GM12864 (cell line): Measurements from ENCODE around the gene PPCDC.

ENCODE experiments used
- DNase-seq: peaks from one replicate; pipeline ENCODE4 v3.0.0-alpha.2; 2011; ENCODE audit warnings: low read depth
- H3K4me3 ChIP-seq: 2 replicates; pipeline ENCODE4 v1.5.1; 2011; ENCODE audit warnings: mild to moderate bottlenecking, low read depth, low read length, control low read depth
- TF ChIP-seq, protein P1 (sequence below): IDR thresholded peaks from 2 replicates; pipeline ENCODE4 v1.5.1; 2011; ENCODE audit warnings: low read depth, mild to moderate bottlenecking, moderate library complexity, low read length, control low read depth, inconsistent platforms; ENCODE audit errors: missing control alignments

PPCDC gene

GRCh38 chr15:75023872-75024636 lies 664 bp downstream of the PPCDC start:
- no peak for DNase-seq
- H3K4me3 ChIP-seq, result peak overlapping the region; percentile 93
- TF ChIP-seq, protein P1, sequence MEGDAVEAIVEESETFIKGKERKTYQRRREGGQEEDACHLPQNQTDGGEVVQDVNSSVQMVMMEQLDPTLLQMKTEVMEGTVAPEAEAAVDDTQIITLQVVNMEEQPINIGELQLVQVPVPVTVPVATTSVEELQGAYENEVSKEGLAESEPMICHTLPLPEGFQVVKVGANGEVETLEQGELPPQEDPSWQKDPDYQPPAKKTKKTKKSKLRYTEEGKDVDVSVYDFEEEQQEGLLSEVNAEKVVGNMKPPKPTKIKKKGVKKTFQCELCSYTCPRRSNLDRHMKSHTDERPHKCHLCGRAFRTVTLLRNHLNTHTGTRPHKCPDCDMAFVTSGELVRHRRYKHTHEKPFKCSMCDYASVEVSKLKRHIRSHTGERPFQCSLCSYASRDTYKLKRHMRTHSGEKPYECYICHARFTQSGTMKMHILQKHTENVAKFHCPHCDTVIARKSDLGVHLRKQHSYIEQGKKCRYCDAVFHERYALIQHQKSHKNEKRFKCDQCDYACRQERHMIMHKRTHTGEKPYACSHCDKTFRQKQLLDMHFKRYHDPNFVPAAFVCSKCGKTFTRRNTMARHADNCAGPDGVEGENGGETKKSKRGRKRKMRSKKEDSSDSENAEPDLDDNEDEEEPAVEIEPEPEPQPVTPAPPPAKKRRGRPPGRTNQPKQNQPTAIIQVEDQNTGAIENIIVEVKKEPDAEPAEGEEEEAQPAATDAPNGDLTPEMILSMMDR, result no peak

DNA sequence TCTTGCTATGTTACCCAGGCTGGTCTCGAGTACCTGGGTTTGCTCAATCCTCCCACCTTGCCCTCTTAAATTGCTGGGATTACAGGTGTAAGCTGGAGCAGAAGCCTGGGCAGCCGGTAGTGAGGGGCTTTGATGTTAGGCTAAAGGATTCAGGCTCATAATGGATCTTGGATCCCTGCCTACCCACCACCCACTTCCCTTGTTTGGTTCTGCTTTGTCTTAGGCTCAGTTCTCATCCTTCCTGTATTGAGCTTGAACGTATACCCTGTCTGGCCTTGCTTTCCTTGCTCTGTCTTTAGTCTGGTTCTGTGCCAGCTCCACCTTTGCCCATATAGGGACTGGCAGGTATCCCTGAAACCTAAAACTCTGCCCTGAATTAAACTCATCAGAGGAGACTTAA lies 1.7 kb downstream of the PPCDC start:
- TF ChIP-seq, protein P1, result no peak
- H3K4me3 ChIP-seq, result no peak overlapping the region
- DNase-seq, result no peak

GRCh38 chr15:75025548-75026260 lies 2.3 kb downstream of the PPCDC start:
- H3K4me3 ChIP-seq, result no peak overlapping the region
- no peak for DNase-seq
- TF ChIP-seq, protein P1, result no peak

GRCh38 chr15:75027551-75027950 lies 4.2 kb downstream of the PPCDC start:
- no peak for DNase-seq
- no peak overlapping the region for H3K4me3 ChIP-seq
- TF ChIP-seq, protein P1, result no peak

- no peak overlapping the region for H3K4me3 ChIP-seq
- DNase-seq, result no peak
- TF ChIP-seq, protein P1, result no peak
These were observed 5.6 kb downstream of the PPCDC start for GRCh38 chr15:75028991-75029377.

DNA sequence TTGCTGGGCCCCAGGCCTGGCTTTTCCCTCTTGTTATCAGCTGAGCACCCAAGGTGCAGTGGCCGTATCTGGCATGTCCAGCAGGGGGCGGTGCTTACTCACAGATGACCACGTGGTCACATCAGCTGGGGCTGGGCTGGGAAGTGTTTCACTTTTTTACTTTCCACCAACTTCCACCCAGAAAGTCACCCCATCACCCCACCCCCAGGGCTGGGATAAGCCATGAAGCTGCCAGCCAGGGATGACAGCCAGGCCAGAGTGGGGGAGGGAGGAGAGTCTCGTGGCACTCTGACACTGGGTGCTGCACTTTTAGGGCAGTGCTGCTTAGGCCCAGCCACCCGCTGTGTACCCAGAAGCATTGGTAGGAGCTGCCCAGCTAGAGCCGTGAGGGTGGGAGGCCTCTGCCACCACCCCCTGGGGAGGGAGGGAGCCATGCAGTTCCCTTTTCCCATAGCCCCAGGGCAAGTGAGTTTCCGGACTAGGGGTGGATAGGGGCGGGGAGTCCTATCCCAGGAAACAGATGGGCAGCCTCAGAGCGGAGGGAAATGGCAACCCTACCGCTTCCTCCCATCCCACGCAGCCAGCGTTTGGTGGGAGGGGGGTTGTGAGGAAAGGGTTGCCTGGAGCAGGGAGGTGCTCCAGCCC lies 6.1 kb downstream of the PPCDC start:
- no peak overlapping the region for H3K4me3 ChIP-seq
- TF ChIP-seq, protein P1, result peak; percentile 93
- DNase-seq, result peak; percentile 57
